H1 (cell line): ENCODE measurements around the gene SMIM20. TPM values are rescaled to one million over a fixed set of nuclear protein-coding genes. Genes with fewer than 3 reads are reported as not detected.

Experiments used
- CTCF ChIA-PET: fragments of 300-600 bp; sonication (Branson Sonifier 250); formaldehyde crosslinking; loops from one replicate; lab custom pipeline; 2021; ENCODE audit not compliant: partially characterized antibody; lab: Charles Lee
- POLR2A ChIA-PET: fragments of 300-600 bp; sonication (Branson Sonifier 250); formaldehyde crosslinking; loops from one replicate; lab custom pipeline; 2021; ENCODE audit warnings: inconsistent platforms; ENCODE audit not compliant: partially characterized antibody; lab: Charles Lee
- DNase-seq, 2 experiments: peaks; one replicate each; pipeline versions ENCODE4 v3.0.0 to v3.0.0-alpha.2; 2010 to 2022; ENCODE audit warnings: low spot score in 2 of 2, low read depth in 1 of 2, mixed read lengths in 1 of 2
- FAIRE-seq: peaks from 2 replicates; lab custom pipeline; 2011; peaks lifted over from hg19 to GRCh38; lab: Jason Lieb, UNC
- H2AFZ ChIP-seq: 2 replicates; pipeline ENCODE4 v1.8.1; 2012; ENCODE audit warnings: low read length, inconsistent platforms
- H2AK5ac ChIP-seq: 2 replicates; pipeline ENCODE4 v1.6.1; 2013; ENCODE audit warnings: low read depth, low read length
- H2BK120ac ChIP-seq: replicated peaks from 2 replicates; pipeline ENCODE3; 2013; ENCODE audit warnings: low read depth, low read length, inconsistent platforms
- H2BK12ac ChIP-seq: 2 replicates; pipeline ENCODE4 v1.6.1; 2013; ENCODE audit warnings: low read depth, low read length
- H2BK15ac ChIP-seq: 2 replicates; pipeline ENCODE4 v1.6.1; 2013; ENCODE audit warnings: low read length
- H2BK20ac ChIP-seq: 2 replicates; pipeline ENCODE4 v1.6.1; 2013; ENCODE audit warnings: low read length
- H2BK5ac ChIP-seq: 2 replicates; pipeline ENCODE4 v1.6.1; 2013; ENCODE audit warnings: low read depth, low read length
- H3K14ac ChIP-seq: 2 replicates; pipeline ENCODE4 v1.6.1; 2013; ENCODE audit warnings: inconsistent platforms; ENCODE audit not compliant: insufficient read length
- H3K18ac ChIP-seq: 2 replicates; pipeline ENCODE4 v1.6.1; 2013; ENCODE audit warnings: low read length; ENCODE audit errors: extremely low read depth
- H3K23ac ChIP-seq: 2 replicates; pipeline ENCODE4 v1.6.1; 2013; ENCODE audit warnings: inconsistent platforms; ENCODE audit not compliant: insufficient read length
- H3K23me2 ChIP-seq: 2 replicates; pipeline ENCODE4 v1.6.1; 2013; ENCODE audit warnings: low read depth, low read length
- H3K27ac ChIP-seq: 2 replicates; pipeline ENCODE4 v1.6.1; 2011; ENCODE audit warnings: low read depth, low read length, inconsistent platforms
- H3K27me3 ChIP-seq, 4 experiments: replicated peaks in 1 of 4; 1 replicate in 1 of 4; 2 replicates in 3 of 4; pipeline versions ENCODE4 v1.6.1 to v1.8.1; 2011 to 2013; ENCODE audit warnings: low read length in 3 of 4, mild to moderate bottlenecking in 3 of 4, inconsistent platforms in 2 of 4, mixed read lengths in 2 of 4, moderate library complexity in 1 of 4; ENCODE audit not compliant: control insufficient read depth in 3 of 4, insufficient read depth in 3 of 4; ENCODE audit errors: extremely low read depth in 1 of 4
- H3K36me3 ChIP-seq, 4 experiments: 2 replicates each; pipeline versions ENCODE4 v1.6.1 to v1.8.1; 2011 to 2013; ENCODE audit warnings: mild to moderate bottlenecking in 4 of 4, low read length in 3 of 4, moderate library complexity in 2 of 4, control low read depth in 1 of 4, inconsistent platforms in 1 of 4; ENCODE audit not compliant: insufficient read depth in 4 of 4, control insufficient read depth in 2 of 4
- H3K4ac ChIP-seq: replicated peaks from 2 replicates; pipeline ENCODE3; 2013; ENCODE audit warnings: low read length, low read depth, mixed read lengths, inconsistent platforms; ENCODE audit not compliant: insufficient read length
- H3K4me1 ChIP-seq, 4 experiments: replicated peaks in 1 of 4; 1 replicate in 1 of 4; 2 replicates in 3 of 4; pipeline versions ENCODE4 v1.6.1 to v1.8.1; 2011 to 2013; ENCODE audit warnings: low read length in 3 of 4, inconsistent platforms in 2 of 4, mixed read lengths in 1 of 4; ENCODE audit not compliant: insufficient read depth in 4 of 4, control insufficient read depth in 3 of 4
- H3K4me2 ChIP-seq, 2 experiments: 2 replicates each; pipeline versions ENCODE4 v1.6.1 to v1.8.1; 2011 to 2013; ENCODE audit warnings: low read depth in 2 of 2, low read length in 2 of 2, control low read depth in 1 of 2, inconsistent platforms in 1 of 2, mild to moderate bottlenecking in 1 of 2; ENCODE audit not compliant: insufficient read depth in 1 of 2
- H3K4me3 ChIP-seq, 4 experiments: fragments of 200-600, 300-600 bp in 1 of 4; sonication (generic), shearing (Covaris generic), sonication (Bioruptor Twin) in 1 of 4; 2 replicates each; pipeline versions ENCODE4 v1.5.1 to v1.8.1; 2011 to 2016; ENCODE audit warnings: low read length in 4 of 4, low read depth in 3 of 4, control low read depth in 2 of 4, inconsistent platforms in 2 of 4, mild to moderate bottlenecking in 2 of 4, mixed read lengths in 1 of 4, moderate library complexity in 1 of 4; ENCODE audit not compliant: insufficient read depth in 2 of 4; ENCODE audit errors: extremely low read depth in 1 of 4
- H3K56ac ChIP-seq: replicated peaks from 2 replicates; pipeline ENCODE3; 2013; ENCODE audit warnings: low read depth, mild to moderate bottlenecking, mixed read lengths, low read length, inconsistent platforms; ENCODE audit not compliant: insufficient read length
- H3K79me1 ChIP-seq: 2 replicates; pipeline ENCODE4 v1.6.1; 2013; ENCODE audit warnings: low read depth, low read length, control low read depth
- H3K79me2 ChIP-seq, 2 experiments: 2 replicates each; pipeline versions ENCODE4 v1.6.1 to v1.8.1; 2012 to 2013; ENCODE audit warnings: low read length in 2 of 2, mild to moderate bottlenecking in 2 of 2, inconsistent platforms in 1 of 2; ENCODE audit not compliant: insufficient read depth in 2 of 2, control insufficient read depth in 1 of 2
- H3K9ac ChIP-seq, 4 experiments: replicated peaks in 1 of 4; 1 replicate in 1 of 4; 2 replicates in 3 of 4; pipeline versions ENCODE4 v1.6.1 to v1.8.1; 2011 to 2013; ENCODE audit warnings: low read depth in 3 of 4, low read length in 3 of 4, control low read depth in 2 of 4, mild to moderate bottlenecking in 2 of 4, moderate library complexity in 2 of 4, inconsistent platforms in 1 of 4; ENCODE audit errors: extremely low read depth in 1 of 4
- H3K9me3 ChIP-seq, 2 experiments: 2 replicates each; pipeline versions ENCODE4 v1.6.1 to v1.8.1; 2012 to 2013; ENCODE audit warnings: mild to moderate bottlenecking in 2 of 2, moderate library complexity in 2 of 2, control low read depth in 1 of 2, inconsistent platforms in 1 of 2, low read depth in 1 of 2, low read length in 1 of 2, mixed read lengths in 1 of 2; ENCODE audit not compliant: insufficient read depth in 2 of 2
- H4K20me1 ChIP-seq, 2 experiments: replicated peaks in 1 of 2; 2 replicates each; pipeline versions ENCODE3 to v1.8.1; 2011 to 2013; ENCODE audit warnings: inconsistent platforms in 2 of 2, low read length in 2 of 2, mild to moderate bottlenecking in 1 of 2; ENCODE audit not compliant: insufficient read depth in 2 of 2, control insufficient read depth in 1 of 2
- H4K5ac ChIP-seq: 2 replicates; pipeline ENCODE4 v1.6.1; 2013; ENCODE audit warnings: low read length, low read depth, mixed read lengths, inconsistent platforms; ENCODE audit not compliant: insufficient read length
- H4K8ac ChIP-seq: 2 replicates; pipeline ENCODE4 v1.8.0; 2013; ENCODE audit warnings: mild to moderate bottlenecking, moderate library complexity, low read length, inconsistent platforms; ENCODE audit not compliant: insufficient read depth; ENCODE audit errors: extremely low read depth
- H4K91ac ChIP-seq: replicated peaks from 2 replicates; pipeline ENCODE3; 2013; ENCODE audit warnings: low read length, mixed read lengths, inconsistent platforms; ENCODE audit not compliant: insufficient read length
- SP4 ChIP-seq: IDR thresholded peaks from 2 replicates; pipeline ENCODE4 v1.6.1; 2012; ENCODE audit warnings: low read length, inconsistent platforms
- ZNF274 ChIP-seq: IDR thresholded peaks from 2 replicates; pipeline ENCODE4 v1.7.0; 2012; ENCODE audit warnings: low read length, borderline replicate concordance; ENCODE audit errors: extremely low read depth
- whole genome bisulfite sequencing, 2 experiments: shearing (Covaris generic) in 1 of 2; methylation state at CpG; one replicate each; pipeline versions ENCODE4 v1.1.6 to v1.1.7; 2013 to 2015; ENCODE audit warnings: low lambda C conversion rate in 2 of 2, mixed read lengths in 2 of 2, inconsistent platforms in 1 of 2, low coverage in 1 of 2, missing lambda C conversion rate in 1 of 2; ENCODE audit not compliant: insufficient replicate concordance in 2 of 2, insufficient coverage in 1 of 2, insufficient read length in 1 of 2; ENCODE audit errors: extremely low coverage in 1 of 2, missing lambda C conversion rate in 1 of 2; 5-methylcytosine and 5-hydroxymethylcytosine counted together
- polyA plus RNA-seq, 7 experiments: library from polyadenylated mRNA; depleted of rRNA in 3 of 7; stranded (reverse) in 5 of 7; unstranded in 2 of 7; fragments of >200 nt in 5 of 7; fragments of 200-250 nt in 2 of 7; gene quantifications; 1 replicate in 5 of 7; 2 replicates in 1 of 7; 4 replicates in 1 of 7; pipeline versions ENCODE4 v1.2.1 to v1.2.3, GENCODE V29; 2011 to 2013; ENCODE audit warnings: missing spikeins in 2 of 7, mixed read lengths in 2 of 7
- total RNA-seq: library from RNA; stranded (reverse); fragmentation: NEBNext Ultra II Directional; extraction: Animal tissue kit (Norgen Biotek cat#: 25700); gene quantifications from 2 replicates; pipeline ENCODE4 v1.2.1, GENCODE V29; 2021

SMIM20 gene
- total and polyA plus RNA-seq, 2 of the 8 experiments (the other 6 are each of a cell fraction or from before 2014, with no cell fraction given): 21.9 to 36.9 TPM

DNA sequence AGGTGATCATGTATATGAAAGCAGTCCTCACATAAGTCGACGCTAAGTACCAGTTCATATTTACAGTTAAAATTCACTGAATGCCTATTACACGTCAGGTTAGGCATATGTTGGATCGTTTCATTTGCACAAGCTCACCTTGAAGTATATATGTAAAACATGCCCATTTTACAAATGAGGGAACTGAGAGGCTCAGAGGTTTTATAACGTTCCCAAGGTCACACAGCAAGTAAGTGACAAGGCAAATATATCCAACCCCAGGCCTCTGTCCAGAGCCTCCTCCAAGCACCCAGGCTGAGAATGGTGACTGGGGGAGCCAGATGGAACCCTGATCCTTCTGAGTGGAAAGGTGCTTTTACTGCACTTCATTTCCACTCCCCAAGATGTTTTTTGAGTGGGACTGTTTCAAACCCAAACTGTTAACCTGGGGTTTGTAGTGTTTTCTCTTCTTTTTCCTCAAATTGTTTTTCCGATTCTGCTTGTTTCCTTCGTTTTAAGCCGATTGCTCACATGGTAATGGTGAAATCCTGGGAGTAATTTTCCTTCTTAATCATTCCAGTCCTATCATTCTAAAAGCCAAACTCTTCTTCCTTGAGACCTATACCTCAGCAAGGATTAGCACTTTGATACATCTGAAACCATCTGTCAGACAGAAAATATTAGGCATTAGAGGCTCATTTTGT is 791 bp downstream of the SMIM20 start:
- peak; percentile 7 for FAIRE-seq

More for the DNA sequence above, 791 bp downstream of the SMIM20 start:
- Histone ChIP-seq H3K23me2 (peaks cover 9% of the 10 kb centered on the region), H4K8ac (no peak overlapping the region), H2AFZ (peak overlapping the region; percentile 59; the same call in 1 of the 2 replicates), H3K27me3 (peaks cover 0 to 8% (median 4%) of the 10 kb centered on the region in 4 experiments; a peak in 3 of 7 replicates), H3K4me2 (peak overlapping the region; percentile 72 to 95), H4K20me1 (no peaks in the 10 kb centered on the region), H3K23ac (no peak overlapping the region), H2BK20ac (no peak overlapping the region), H4K91ac (peak overlapping the region; percentile 45), H2BK12ac (peak overlapping the region; percentile 85; the same call in 1 of the 2 replicates), H3K56ac (no peak overlapping the region), H3K4me3 (peak overlapping the region; percentile 75 to 89 (median 82)), H4K5ac (no peak overlapping the region), H3K18ac (peak overlapping the region; percentile 71), H2BK15ac (peak overlapping the region; percentile 50), H3K4me1 (peaks cover 3 to 7% (median 5%) of the 10 kb centered on the region in 4 experiments; a peak in 6 of 7 replicates), H3K36me3 (no peaks in the 10 kb centered on the region), H3K9me3 (no peaks in the 10 kb centered on the region; a peak in 1 of 4 replicates), H2AK5ac (no peak overlapping the region), H3K27ac (peak overlapping the region; percentile 83), H2BK5ac (peak overlapping the region; percentile 97), H3K9ac (peak overlapping the region; percentile 46 to 84 (median 78)), H2BK120ac (no peak overlapping the region), H3K14ac (no peak overlapping the region), H3K4ac (peak overlapping the region; percentile 6), H3K79me1 (0 out of 2 replicates have a peak, but pooled peaks cover 2% of the 10 kb centered on the region), H3K79me2 (0 out of 4 replicates have a peak, but pooled peaks cover 0 to 7% of the 10 kb centered on the region in 2 experiments)
- 60% methylated on average over 8 of the region's 8 CpGs; no CpG with 5 or more reads in 1 of the 2 experiments for WGBS, 2 experiments
- no peak for DNase-seq
- ChIA-PET CTCF (interaction anchor here (1.2 to 2.9 kb wide), 3 partner anchors 11 to 65 kb away, joined by 3 to 9 read pairs (median 7); no protein-coding TSS in a partner anchor), POLR2A (interaction anchor here (0.7 to 3.6 kb wide), 10 partner anchors 8 to 260 kb away, joined by 3 to 11 read pairs (median 4); no protein-coding TSS in a partner anchor)
- no peak for TF ChIP-seq SP4
- TF ChIP-seq ZNF274: no peak
